ENCODE data around the gene PSME1.
A peak's percentile ranks its signal among the peaks of the same experiment; 100 is the strongest.
"Not testable (repeated sequence)": the region's sequence is repeated elsewhere in the genome, so short reads cannot be mapped to it uniquely, and the experiment has no call there.

Gene PSME1

DNA sequence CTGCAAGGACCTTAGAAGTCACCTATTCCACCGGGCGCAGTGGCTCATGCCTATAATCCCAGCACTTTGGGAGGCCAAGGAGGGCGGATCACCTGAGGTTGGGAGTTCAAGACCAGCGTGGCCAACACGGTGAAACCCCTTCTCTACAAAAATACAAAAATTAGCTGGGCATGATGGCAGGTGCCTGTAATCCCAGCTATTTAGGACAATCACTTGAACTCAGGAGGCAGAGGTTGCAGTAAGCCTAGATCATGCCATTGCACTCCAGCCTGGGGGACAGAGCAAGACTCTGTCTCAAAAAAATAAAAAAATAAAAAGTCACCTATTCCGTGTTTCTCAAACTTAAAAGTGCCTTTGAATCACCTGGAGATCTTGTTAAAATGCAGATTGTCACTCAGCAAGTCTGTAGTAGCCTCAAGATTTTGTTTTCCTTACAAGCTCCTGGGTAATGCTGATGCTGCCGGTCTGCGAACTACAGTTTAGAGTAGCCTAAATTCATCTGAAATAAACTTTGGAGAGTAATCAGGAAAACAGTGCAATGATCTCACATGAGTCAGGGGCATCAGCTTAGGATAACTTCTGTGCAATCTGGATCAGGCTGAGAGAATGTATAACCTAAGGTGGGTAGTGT, 30.3 kb upstream of the PSME1 start:
- DNase-seq (ENCODE audit: low read depth), result not testable (repeated sequence)

DNA sequence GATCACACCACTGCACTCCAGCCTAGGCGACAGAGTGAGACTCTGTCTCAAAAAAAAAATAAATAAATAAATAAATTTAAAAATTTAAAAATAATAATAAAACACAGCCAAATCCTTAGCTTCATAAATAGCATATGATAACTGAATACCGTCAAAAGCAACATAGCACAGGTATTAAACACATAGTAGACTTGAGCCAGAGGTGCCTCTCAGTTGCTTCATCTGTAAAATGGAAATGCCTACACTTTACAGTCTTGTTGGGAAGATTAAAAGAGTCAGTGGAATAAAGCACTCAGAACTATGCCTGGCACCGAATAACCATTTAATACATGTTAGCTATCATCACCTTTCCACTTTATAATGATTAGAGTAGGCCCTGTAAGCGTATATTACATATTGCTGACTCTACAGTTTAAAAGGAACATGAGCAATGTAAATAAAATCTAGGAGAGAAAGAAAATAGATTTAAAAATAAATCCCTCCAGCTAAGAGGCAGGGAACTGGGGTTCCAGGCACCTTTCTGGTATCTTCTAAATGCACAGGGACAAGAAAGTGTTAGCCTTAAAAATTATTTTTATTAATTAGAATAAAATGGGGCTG, 29.2 kb upstream of the PSME1 start:
- no peak for DNase-seq (ENCODE audit: low read depth)

DNA sequence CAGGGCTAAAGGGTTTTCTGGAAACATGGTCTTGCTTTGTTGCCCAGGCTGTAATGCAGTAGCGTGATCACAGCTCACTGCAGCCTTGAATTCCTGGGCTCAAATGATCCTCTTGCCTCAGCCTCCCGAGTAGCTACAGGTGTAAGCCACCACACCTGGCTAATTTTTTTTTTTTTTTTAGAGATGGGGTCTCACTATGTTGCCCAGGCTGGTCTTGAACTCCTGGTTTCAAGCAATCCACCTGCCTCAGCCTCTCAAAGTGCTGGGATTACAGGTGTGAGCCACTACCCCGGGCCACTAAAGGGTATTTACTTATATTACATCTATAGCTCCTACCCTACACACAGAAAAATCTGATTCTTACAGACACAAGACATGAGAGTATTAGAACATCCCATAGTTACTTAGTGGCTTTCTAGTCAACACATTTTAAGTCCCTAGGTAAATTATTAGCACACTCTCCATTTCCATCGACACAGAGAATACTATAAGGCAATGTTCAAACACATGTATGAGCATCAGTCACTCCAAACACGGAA, 27.6 kb upstream of the PSME1 start:
- DNase-seq (ENCODE audit: low read depth), result no peak

DNA sequence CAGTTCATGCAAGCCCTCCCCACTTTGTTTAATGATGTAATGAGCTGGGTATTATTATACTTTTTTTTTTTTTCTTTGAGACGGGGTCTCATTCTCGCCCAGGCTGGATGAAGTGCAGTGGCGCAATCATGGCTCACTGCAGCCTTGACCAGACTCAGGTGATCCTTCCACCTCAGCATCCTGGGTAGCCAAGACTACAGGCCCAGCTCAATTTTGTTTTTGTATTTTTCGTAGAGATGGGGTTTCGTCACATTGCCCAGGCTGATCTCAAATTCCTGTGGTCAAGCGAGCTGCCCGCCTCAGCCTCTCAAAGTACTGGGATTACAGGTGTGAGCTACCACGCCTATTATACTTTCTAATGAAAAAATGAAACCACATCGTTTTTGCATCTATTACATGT, 25.9 kb upstream of the PSME1 start:
- DNase-seq (ENCODE audit: low read depth), result no peak

DNA sequence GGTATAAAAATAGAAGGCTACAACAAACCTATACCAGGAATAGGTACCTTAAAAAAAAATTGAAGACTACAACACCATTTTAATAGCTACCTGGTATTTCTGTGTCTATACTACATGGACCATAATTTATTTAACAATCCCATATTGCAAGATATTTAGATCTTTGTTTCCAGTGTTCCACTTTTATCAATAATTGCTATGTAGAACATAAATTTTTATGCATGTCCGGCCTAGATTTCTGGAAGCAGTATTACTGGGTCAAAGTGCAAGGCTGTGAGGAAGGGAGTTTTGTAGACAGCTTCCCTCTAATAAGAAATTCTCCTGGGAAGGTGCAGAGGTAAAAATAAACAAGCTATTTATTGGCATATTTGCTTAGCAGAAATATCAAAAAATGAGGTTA, 25.5 kb upstream of the PSME1 start:
- no peak for DNase-seq (ENCODE audit: low read depth)

DNA sequence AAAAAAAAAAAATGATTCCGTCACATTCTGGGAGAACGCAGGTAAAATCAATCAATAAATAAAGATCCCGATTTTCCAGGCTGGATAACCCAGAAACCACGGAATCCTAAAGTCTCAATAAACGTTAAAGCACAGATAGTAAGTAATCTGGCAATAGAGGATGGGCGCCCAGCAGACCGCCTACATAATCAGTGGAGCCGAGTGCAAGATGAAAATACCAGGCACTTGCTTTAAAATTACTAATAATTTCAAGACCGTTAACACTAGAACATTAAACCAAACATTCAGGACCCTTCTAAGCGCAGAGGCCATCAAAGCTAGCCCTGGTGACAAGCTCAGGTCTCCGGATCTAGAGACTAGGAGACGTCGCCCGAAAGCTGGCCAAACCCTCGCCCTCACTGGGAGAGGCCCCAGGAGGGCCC, 22.6 kb upstream of the PSME1 start:
- no peak for DNase-seq (ENCODE audit: low read depth)

DNA sequence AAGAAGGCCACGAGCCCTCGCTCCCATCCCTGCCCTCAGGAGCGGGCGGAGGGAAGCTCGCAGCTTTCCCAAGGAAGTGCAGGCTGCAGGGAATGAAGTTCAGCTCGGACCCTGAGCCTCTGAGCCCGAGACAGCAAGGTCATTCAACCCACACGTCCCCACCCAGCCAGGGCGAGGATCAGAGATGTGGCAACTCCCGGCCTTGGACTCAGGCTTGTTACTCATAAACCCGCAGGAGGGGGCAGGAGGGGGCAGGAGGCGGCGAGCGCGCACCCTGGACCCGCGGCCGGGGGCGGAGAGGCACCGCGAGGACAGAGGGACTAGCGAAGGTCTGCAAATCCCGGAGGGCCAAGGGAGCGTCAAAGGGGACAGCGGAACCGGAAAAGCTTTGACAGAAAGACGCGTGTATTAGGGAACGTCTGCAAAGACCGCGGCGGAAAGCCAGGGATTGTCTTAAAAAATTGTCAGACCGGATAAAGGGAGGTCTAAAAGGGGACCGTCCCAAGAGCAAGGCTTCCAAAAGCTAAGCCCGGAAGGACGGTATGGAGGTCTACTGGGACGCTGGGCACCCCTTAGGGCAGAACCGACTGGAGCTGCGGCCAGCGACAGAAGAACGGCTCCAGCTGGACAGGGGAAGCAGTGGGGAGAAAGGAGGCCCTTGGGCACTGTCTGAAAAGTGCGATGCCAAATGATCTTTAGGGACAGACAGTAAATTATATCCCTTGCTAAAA, 22.0 kb upstream of the PSME1 start:
- peak; percentile 52 for DNase-seq (ENCODE audit: low read depth)

DNA sequence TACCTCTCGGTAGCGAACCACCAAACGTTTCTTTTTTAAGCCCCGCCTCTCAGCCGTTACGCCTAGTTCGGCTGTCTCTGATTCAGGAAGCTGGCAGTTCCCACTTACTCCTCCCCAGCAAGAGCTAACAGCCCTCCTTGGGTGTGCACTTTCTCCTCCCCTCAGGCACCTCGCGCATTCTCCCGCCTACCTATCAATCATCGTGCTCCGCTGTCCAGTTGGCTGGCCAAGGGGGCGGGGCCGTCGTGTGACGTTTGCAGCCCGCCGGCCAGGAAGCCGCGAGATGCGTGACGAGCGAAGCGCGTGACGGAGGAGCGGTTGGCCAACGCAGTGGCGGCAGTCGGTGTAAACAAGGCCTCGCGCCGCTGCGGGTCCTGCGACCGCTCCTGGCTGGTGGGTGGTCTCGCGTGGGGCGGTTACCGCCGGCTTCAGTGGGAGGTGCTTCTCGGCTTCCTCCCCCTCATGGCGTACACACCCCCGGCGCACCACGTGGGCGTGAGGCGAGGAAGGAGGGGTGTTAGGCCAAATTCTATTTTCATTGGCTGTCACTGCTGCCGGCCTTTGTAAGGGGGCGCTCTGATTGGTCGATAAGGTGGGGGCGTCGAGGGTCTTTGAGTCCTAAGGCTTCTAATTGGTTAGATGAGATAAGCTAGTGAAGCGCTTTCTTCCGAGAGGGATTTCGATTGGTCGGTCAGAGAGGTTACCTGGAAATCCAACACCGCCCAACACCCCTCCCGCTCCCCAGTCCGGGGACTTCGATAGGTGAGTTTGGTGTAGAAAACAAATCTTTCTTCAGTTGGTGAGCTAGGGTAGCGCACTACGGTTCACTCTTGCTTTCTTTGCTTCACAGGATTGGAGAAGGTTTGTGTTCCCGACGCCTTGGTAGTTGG, 21.2 kb upstream of the PSME1 start, which contains the start of the genes DCAF11 and NRL:
Gene DCAF11 (plus strand): TSS at position 246 of the 890 bp plus-strand sequence. CDS start 818 bp downstream, outside the sequence.
Gene NRL (minus strand): TSS at position 418 of the 890 bp plus-strand sequence. CDS start 32,101 bp downstream, outside the sequence.
- peak; percentile 94 for DNase-seq (ENCODE audit: low read depth)

DNA sequence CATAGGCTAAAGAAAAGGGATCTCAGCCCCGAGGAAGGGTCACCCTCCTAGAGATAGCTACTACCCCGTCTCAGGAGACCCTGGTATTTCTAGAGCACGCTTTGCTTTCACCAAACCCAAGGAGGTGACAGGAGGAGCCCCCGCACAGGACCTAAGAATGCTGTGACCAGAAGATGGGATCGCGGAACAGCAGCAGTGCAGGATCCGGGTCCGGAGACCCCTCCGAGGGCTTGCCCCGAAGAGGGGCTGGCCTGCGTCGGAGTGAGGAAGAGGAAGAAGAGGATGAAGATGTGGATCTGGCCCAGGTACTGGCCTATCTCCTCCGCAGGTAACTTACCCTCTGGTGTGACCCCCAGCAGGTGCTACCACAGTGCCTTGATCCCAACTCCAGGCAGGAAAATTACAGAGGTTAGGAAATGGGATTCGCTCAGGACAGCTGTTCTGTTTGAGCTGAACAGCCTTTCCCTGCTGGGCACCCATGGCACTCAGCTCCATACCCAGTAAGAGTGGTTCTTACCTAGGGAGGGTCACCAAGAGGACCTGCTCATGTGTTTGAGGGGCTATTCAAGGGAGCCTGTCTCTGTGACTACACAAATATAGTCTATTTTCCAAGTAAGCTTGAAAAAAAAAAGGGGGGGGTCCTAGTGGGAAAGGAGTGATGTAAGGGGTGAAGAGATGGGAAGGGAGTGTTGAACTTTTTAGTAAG, 20.4 kb upstream of the PSME1 start:
- DNase-seq (ENCODE audit: low read depth), result no peak

DNA sequence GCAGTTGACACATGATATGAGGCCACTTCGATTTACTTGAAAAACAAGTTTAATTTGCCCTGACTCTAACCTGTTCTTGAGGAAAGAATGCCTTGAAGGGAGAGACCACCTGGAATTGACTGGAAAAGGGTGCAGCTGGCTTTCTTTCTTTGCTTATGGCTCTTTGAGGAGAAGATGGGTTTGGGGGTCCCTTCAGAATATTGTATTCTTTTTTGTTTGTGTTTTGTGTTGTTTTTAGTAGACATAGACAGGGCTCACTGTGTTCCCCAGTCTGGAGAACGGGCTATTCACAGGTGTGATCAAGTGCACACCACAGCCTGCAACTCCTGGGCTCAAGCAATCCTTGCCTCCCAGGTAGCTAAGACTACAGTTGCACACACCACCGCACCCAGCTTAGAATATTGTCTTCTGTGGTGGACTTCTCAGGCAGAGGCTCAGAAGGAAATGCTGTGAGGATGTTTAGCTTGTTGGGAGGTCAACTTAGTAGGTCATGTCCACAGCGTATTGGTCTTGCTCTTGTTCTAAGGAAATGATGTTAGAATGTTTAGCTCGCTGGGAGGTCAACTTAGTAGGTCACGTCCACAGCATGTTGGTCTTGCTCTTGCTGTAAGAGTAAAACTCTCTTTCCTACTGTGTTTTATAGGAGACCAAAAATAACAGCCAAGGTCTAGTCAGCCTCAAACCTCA, 19.7 kb upstream of the PSME1 start:
- DNase-seq (ENCODE audit: low read depth), result no peak

DNA sequence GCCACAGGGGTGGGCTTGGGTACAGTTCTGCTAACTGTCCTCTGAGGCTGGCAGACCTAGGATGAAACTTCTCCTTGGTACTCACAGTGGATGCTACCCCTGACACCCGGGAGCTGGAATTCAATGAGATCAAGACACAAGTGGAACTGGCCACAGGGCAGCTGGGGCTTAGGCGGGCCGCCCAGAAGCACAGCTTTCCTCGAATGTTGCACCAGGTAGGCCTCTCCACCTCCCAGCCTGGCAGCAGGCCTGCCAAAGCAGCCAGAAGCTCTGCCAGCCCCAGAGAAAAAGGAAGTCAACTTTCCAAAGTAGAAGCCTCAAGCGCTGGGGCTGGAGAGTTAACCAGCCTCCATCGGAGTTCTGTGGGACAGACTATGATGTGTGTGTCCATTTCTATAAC, 18.8 kb upstream of the PSME1 start:
- no peak for DNase-seq (ENCODE audit: low read depth)

DNA sequence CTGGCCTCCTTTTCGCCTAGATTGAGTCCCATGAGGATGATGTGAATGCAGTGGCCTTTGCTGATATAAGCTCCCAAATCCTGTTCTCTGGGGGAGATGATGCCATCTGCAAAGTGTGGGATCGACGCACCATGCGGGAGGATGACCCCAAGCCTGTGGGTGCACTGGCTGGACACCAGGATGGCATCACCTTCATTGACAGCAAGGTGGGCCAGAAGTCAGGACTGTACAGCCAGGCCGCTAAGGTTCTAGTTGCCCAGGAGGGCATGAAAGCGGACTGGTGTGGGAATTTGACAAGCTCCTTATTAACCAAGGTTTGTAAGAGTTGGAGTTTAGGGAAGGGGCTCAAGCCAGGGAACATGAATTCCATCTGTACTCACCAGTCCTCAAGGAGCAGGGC, 16.3 kb upstream of the PSME1 start:
- no peak for DNase-seq (ENCODE audit: low read depth)

DNA sequence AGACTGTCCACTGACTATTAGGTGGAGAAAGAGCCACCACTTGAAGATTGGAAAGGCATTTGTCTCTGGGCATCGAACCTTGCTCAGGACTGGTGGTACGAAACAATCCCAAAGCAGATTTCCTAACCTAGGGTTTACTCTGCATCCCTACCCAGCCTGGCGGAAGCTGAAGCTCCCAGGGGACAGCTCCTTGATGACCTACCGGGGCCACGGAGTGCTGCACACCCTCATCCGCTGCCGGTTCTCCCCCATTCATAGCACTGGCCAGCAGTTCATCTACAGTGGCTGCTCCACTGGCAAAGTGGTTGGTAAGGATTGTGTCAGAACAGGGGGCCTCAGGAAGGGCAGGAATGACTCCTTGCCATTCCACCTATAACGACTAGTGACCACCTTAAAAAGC, 14.8 kb upstream of the PSME1 start:
- DNase-seq (ENCODE audit: low read depth), result no peak

DNA sequence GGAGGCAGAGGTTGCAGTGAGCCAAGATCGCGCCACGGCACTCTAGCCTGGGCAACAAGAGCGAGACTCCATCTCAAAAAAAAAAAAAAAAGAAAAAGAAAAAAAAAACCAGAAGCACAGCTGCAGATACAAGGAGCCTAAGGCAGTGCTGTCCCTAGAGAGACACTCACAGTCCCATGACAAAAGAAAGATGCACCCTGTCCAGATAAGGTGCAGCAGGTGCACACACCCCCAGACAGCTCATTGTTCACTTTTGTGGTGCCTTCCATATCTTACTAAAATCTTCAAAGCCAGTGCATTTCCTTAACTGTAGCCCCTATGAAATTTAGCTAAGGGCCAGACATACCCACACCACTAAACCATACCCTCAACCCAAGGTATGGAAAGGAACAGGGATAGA, 13.6 kb upstream of the PSME1 start:
- DNase-seq (ENCODE audit: low read depth), result no peak

DNA sequence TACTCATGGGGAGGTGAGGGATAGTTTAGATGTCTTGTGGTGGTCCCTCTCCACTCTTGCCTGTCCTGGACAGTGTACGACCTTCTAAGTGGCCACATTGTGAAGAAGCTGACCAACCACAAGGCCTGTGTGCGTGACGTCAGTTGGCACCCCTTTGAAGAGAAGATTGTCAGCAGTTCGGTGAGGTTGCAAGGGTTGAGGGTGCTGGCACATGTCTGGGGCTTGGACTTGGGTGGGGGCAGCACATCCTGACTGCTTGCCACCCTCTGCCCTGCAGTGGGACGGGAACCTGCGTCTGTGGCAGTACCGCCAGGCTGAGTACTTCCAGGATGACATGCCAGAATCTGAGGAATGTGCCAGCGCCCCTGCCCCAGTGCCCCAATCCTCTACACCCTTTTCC, 13.1 kb upstream of the PSME1 start:
- no peak for DNase-seq (ENCODE audit: low read depth)

DNA sequence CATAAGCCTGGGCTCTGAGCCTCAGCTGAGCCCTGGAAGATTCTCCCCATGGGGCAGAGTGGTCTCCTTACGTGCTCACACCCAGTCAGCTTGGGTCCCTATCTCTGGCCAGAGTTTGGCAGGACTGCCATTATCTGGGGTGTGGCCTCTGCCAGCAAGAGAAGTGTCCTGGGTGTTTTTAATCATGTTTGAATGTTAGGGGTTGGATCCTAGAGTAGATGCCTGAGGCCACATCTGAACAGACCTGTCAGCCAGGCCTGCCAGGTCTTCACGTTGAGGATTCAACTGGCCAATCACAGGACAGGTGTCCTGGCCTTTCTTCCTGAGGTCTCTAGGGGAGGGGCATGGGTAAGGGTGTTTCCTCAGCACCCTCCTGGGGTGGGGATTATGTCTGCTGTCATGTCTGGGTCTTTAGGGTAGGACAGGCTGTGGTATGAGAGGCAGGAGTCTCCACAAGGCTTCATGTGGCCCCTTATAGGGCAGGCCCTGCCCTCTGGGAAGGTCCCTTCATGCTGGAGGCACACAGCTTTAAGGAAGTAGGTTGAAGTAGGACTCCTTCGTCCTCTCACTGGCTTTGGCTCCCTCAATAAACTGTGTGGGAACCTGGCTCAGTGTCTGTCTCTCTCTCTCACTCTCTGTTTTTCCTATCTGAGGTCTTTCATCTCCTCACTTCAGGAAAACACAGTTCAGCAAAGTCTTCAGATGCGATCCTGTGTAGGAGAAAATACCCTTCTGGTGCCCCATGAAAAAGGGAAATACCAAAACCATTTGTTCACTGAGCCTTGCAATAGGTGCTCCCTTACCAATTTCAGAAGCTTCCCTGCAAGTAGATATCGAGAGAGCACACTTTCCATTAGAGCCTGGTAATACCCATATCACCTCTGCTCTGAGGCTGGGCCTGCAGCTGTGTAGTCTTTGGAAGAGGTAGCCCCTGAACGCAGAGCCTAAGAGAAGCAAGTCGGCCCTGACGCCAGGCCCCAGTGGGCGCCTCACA, 12.3 kb upstream of the PSME1 start:
- no peak for DNase-seq (ENCODE audit: low read depth)

DNA sequence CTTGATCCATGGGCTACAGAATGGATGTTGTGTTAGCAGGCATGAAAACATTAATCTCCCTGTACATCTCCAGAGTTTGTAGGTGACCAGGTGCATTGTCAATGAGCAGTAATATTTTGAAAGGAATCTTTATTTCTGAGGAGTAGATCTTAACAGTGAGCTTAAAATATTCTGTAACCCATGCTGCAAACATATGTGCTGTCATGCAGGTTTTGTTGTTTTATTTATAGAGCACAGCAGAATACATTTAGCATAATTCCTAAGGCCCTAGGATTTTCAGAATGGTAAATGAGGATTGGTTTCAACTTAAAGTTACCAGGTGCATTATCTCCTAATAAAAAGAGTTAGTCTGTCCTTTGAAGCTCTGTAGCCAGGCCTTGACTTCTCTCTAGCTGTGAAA, 9.1 kb upstream of the PSME1 start:
- DNase-seq (ENCODE audit: low read depth), result no peak

DNA sequence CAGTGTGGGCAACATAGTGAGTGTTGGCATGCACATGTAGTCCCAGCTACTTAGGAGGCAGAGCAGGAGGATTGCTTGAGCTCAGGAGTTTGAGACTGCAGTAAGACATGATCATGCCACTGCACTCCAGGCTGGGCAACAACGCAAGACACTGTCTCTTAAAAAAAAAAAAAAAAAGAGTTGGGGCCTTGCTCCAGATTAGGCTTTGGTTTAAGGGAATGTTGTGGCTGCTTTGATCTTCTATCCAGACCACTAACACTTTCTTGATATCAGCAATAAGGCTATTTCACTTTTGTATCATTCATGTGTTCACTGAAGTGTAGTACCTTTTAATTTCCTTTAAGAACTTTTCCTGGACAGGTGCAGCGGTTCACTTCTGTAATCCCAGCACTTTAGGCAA, 8.3 kb upstream of the PSME1 start:
- DNase-seq (ENCODE audit: low read depth), result no peak

DNA sequence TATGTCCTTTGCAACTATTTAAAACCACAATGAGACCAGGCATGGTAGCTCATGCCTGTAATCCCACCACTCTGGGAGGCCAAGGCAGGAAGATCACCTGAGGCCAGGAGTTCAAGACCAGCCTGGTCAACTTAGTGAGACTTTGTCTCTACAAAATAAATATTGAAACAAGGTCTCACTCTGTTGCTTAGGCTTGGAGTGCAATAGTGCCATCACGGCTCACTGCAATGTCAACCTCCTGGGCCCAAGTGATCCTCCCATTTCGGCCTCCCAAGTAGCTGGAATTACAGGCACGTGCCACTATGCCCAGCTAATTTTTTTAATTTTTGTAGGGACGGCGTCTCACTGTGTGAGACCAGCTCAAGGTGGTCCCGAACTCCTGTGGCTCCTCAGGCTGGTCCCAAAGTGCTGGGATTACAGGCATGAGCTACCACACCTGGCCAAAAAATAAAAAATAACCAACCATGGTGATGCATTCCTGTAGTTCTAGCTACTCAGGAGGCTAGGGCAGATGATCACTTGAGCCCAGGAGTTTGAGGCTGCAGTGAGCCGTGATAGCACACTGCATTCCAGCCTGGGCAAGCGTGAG, 6.5 kb upstream of the PSME1 start:
- no peak for DNase-seq (ENCODE audit: low read depth)

Measured in stimulated activated CD8-positive, alpha-beta memory T cell treated with anti-CD3 and anti-CD28 coated beads, Interleukin-15, amount 100 ng/mL, for 1 hour (primary cell).